ENCODE measurements around the gene PARP15. TPM values are rescaled to one million over a fixed set of nuclear protein-coding genes. Genes with fewer than 3 reads are reported as not detected.

The PARP15 gene
- total and polyA plus RNA-seq, 9 donors, result 0.24 to 2.0 (median 0.46) TPM

DNA sequence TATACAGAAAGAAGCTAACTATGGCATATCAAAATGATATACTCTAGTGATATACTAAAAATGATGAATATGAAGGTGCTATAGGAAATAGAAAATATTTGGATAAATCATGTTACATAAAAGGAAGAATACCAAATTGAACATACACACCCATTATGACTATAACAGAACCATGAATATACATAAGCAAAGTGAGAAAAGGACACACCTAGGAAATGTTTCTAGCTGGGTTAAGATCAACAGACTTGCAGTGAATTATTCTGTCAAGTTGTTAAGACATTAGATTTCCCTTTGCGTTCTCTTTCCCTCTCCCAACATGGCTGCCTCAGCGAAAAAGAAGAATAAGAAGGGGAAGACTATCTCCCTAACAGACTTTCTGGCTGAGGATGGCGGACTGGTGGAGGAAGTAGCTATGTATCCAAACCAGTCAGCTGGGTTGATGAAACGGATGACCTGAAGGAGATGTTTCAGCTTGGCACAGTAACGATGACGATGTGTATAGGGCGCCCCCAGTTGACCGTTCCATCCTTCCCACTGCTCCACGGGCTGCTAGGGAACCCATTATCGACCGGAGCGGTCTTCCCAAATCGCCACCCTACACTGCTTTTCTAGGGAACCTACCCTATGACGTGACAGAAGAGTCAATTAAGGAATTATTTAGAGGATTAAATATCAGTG, 83.0 kb downstream of the PARP15 start:
- Histone ChIP-seq H3K27me3 (no peaks in the 10 kb centered on the region), H3K9me3 (no peaks in the 10 kb centered on the region), H3K4me1 (ENCODE audit: insufficient read depth) (no peaks in the 10 kb centered on the region), H3K27ac (no peak overlapping the region), H3K36me3 (no peaks in the 10 kb centered on the region), H3K4me3 (no peak overlapping the region)
- 55 to 60% (median 60%) methylated on average over 14 of the region's 14 CpGs for WGBS, 3 donors
- intact Hi-C loops (cut with DNase I), result no loop called here
- no peak for DNase-seq
- TF ChIP-seq POLR2A (IDR thresholded peaks at IDR 0.05) (no peak), EP300 (IDR thresholded peaks at IDR 0.05) (no peak), CTCF (IDR thresholded peaks at IDR 0.05) (no peak)

DNA sequence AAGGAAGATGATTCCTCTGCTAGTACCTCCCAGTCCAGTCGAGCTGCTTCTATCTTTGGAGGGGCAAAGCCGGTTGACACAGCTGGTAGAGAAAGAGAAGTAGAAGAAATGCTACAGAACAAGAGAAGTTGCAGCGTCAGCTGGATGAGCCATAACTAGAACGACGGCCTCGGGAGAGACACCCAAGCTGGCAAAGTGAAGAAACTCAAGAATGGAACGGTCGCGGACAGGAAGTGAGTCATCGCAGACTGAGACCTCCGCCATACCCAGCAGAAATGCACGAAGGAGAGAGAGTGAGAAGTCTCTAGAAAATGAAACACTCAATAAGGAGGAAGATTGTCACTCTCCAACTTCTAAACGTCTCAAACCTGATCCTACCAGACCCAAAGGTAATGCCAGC, 84.2 kb downstream of the PARP15 start:
- no peaks in the 10 kb centered on the region for H3K4me1 ChIP-seq (ENCODE audit: insufficient read depth)
- no peak overlapping the region for H3K27ac ChIP-seq
- no peaks in the 10 kb centered on the region for H3K27me3 ChIP-seq
- WGBS, 3 donors, result 87 to 90% (median 90%) methylated on average over 13 of the region's 13 CpGs
- DNase-seq, result no peak
- H3K9me3 ChIP-seq, result no peaks in the 10 kb centered on the region
- no peak overlapping the region for H3K4me3 ChIP-seq
- no peaks in the 10 kb centered on the region for H3K36me3 ChIP-seq
- TF ChIP-seq POLR2A (IDR thresholded peaks at IDR 0.05) (no peak), EP300 (IDR thresholded peaks at IDR 0.05) (no peak)
- intact Hi-C loops (cut with DNase I), result no loop called here

GRCh38 chr3:122662505-122662904, 85.1 kb downstream of the PARP15 start:
- DNase-seq, result no peak
- H3K27ac ChIP-seq, result no peak overlapping the region
- H3K4me1 ChIP-seq (ENCODE audit: insufficient read depth), result no peaks in the 10 kb centered on the region
- no peaks in the 10 kb centered on the region for H3K9me3 ChIP-seq
- 53 to 62% (median 60%) methylated on average over 2 of the region's 2 CpGs for WGBS, 3 donors
- H3K36me3 ChIP-seq, result no peaks in the 10 kb centered on the region
- no peaks in the 10 kb centered on the region for H3K27me3 ChIP-seq
- intact Hi-C loops (cut with DNase I), result no loop called here
- no peak overlapping the region for H3K4me3 ChIP-seq
- no peak for TF ChIP-seq POLR2A (IDR thresholded peaks at IDR 0.05)
- no peak for TF ChIP-seq CTCF (IDR thresholded peaks at IDR 0.05)
- no peak for TF ChIP-seq EP300 (IDR thresholded peaks at IDR 0.05)

DNA sequence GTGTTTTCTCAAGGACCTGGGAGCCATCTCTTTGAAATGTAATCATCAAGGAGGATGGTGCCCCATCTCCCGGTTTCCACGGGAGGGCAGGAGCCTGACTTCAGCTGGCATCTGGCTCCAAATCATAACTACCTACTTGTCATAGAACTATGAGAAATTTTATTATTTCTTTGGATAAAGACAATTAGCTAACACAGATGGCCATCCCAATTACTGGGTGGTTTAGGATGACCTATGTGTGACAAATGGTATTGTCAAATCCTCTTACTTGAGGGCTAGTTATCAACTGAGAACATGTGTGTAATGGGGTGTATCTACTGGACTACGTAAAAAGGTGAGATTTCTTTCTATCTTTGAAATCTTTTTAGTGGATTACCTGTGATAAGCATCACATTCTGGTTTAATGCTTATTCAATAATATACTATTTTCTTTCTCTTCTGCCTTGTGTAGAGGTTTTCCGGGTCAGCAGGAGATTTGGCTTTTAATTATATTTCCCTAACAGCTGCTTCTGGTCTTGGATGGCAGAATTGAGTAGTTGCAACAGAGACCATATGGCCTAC, 87.9 kb downstream of the PARP15 start:
- intact Hi-C loops (cut with DNase I), result no loop called here
- TF ChIP-seq EP300 (IDR thresholded peaks at IDR 0.05), result no peak
- TF ChIP-seq CTCF (IDR thresholded peaks at IDR 0.05), result no peak
- TF ChIP-seq POLR2A (IDR thresholded peaks at IDR 0.05), result no peak
- H3K4me3 ChIP-seq, result no peak overlapping the region

DNA sequence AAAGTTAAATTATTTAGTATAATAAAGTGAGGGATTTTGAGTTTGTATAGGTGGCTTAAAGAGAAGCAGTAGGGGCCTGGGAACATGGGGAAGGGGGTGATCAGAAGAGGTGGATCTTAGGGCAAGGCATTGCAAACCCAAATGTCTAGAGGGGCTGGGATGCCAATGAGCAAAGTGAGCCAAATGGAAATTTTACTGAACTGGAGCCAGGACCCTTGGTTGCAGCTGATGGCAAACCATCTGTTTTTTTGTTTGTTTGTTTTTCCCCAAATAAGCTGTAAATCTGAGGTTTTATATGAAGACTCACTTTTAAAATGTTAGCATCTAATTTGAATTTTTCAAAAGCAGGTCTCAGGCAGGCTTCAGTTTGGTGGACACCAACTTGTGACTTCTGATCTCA, 88.4 kb downstream of the PARP15 start:
- no peaks in the 10 kb centered on the region for H3K4me1 ChIP-seq (ENCODE audit: insufficient read depth)
- no peak overlapping the region for H3K27ac ChIP-seq
- H3K27me3 ChIP-seq, result no peaks in the 10 kb centered on the region
- H3K9me3 ChIP-seq, result no peaks in the 10 kb centered on the region
- DNase-seq, result no peak
- TF ChIP-seq POLR2A (IDR thresholded peaks at IDR 0.05), result no peak
- TF ChIP-seq EP300 (IDR thresholded peaks at IDR 0.05), result no peak
- no peak for TF ChIP-seq CTCF (IDR thresholded peaks at IDR 0.05)
- H3K36me3 ChIP-seq, result no peaks in the 10 kb centered on the region
- H3K4me3 ChIP-seq, result no peak overlapping the region
- intact Hi-C loops (cut with DNase I), result no loop called here

More for the DNA sequence above, 87.9 kb downstream of the PARP15 start:
- no peaks in the 10 kb centered on the region for H3K4me1 ChIP-seq (ENCODE audit: insufficient read depth)
- DNase-seq, result no peak
- WGBS, 3 donors, result 41 to 56% (median 47%) methylated on average over 4 of the region's 4 CpGs
- no peaks in the 10 kb centered on the region for H3K9me3 ChIP-seq
- H3K36me3 ChIP-seq, result no peaks in the 10 kb centered on the region
- no peaks in the 10 kb centered on the region for H3K27me3 ChIP-seq
- no peak overlapping the region for H3K27ac ChIP-seq

Measured in ovary (tissue), 9 donors.